CD4-positive, alpha-beta memory T cell (primary cell): ENCODE data around the gene LSM14B. TPM values are rescaled to one million over a fixed set of nuclear protein-coding genes. Genes with fewer than 3 reads are reported as not detected.

Experiments
- CTCF ChIA-PET: fragments of 350-600 bp; sonication (Branson Sonifier 250); formaldehyde crosslinking; loops from one replicate; lab custom pipeline; 2021; ENCODE audit warnings: inconsistent platforms; ENCODE audit not compliant: partially characterized antibody; lab: Charles Lee
- POLR2A ChIA-PET: fragments of 350-600 bp; sonication (Branson Sonifier 250); formaldehyde crosslinking; loops from one replicate; lab custom pipeline; 2021; ENCODE audit not compliant: partially characterized antibody; lab: Charles Lee
- DNase-seq, 5 donors: peaks; one replicate each; pipeline versions ENCODE4 v3.0.0 to v3.0.0-alpha.2; 2020 to 2022; ENCODE audit warnings: mixed read lengths in 1 of 5
- H3K27ac ChIP-seq: one replicate; pipeline ENCODE4 v1.7.0; 2013; ENCODE audit warnings: low read depth, low read length
- H3K27me3 ChIP-seq: 2 replicates; pipeline ENCODE4 v1.7.0; 2013; ENCODE audit warnings: mild to moderate bottlenecking, low read length, moderate library complexity; ENCODE audit not compliant: insufficient read depth
- H3K36me3 ChIP-seq: 2 replicates; pipeline ENCODE4 v1.7.0; 2013; ENCODE audit warnings: mild to moderate bottlenecking, low read length, moderate library complexity; ENCODE audit not compliant: insufficient read depth
- H3K4me1 ChIP-seq: 2 replicates; pipeline ENCODE4 v1.7.0; 2013; ENCODE audit warnings: mild to moderate bottlenecking, low read length, moderate library complexity; ENCODE audit not compliant: insufficient read depth
- H3K4me3 ChIP-seq, 2 donors: one replicate each; pipeline ENCODE4 v1.7.0; 2013; ENCODE audit warnings: low read length in 2 of 2, mild to moderate bottlenecking in 1 of 2
- H3K9me3 ChIP-seq, 2 donors: one replicate each; pipeline ENCODE4 v1.7.0; 2013; ENCODE audit warnings: low read length in 2 of 2, control low read depth in 1 of 2; ENCODE audit not compliant: control insufficient read depth in 1 of 2
- H3K27ac Mint-ChIP-seq, 7 donors: one replicate each; pipeline ENCODE4 v1.8.0; 2020 to 2021; ENCODE audit warnings: mixed read lengths in 7 of 7, mild to moderate bottlenecking in 6 of 7, inconsistent platforms in 3 of 7, moderate library complexity in 3 of 7
- H3K27me3 Mint-ChIP-seq, 2 donors: one replicate each; pipeline ENCODE4 v1.8.0; 2020 to 2021; ENCODE audit warnings: mixed read lengths in 2 of 2
- H3K36me3 Mint-ChIP-seq, 2 donors: one replicate each; pipeline ENCODE4 v1.8.0; 2020 to 2021; ENCODE audit warnings: mixed read lengths in 2 of 2, inconsistent platforms in 1 of 2, mild to moderate bottlenecking in 1 of 2
- H3K4me1 Mint-ChIP-seq, 4 donors: one replicate each; pipeline ENCODE4 v1.8.0; 2020 to 2021; ENCODE audit warnings: mixed read lengths in 4 of 4, mild to moderate bottlenecking in 1 of 4
- H3K4me3 Mint-ChIP-seq, 8 donors: one replicate each; pipeline ENCODE4 v1.8.0; 2020 to 2021; ENCODE audit warnings: mixed read lengths in 8 of 8, mild to moderate bottlenecking in 7 of 8, moderate library complexity in 6 of 8, inconsistent platforms in 3 of 8
- H3K9me3 Mint-ChIP-seq, 8 donors: one replicate each; pipeline ENCODE4 v1.8.0; 2020 to 2021; ENCODE audit warnings: mixed read lengths in 8 of 8, mild to moderate bottlenecking in 5 of 8, inconsistent platforms in 3 of 8, moderate library complexity in 1 of 8
- intact Hi-C: fragments of 100-400 bp; cut with micrococcal nuclease; formaldehyde crosslinking; loops from one replicate; pipeline ENCODE4 v1.15.1; 2023
- polyA plus RNA-seq, 2 donors: library from polyadenylated mRNA; unstranded; fragments of 300-500 nt; fragmentation: Illumina TruSeq; gene quantifications; one replicate each; pipeline ENCODE4 v1.2.3, GENCODE V29; 2021
- total RNA-seq, 2 experiments: library from RNA; stranded (reverse); gene quantifications; one replicate each; pipeline ENCODE4 v1.2.3, GENCODE V29; 2021

LSM14B gene
- total and polyA plus RNA-seq, 4 experiments from 2014 or later: 0.78 to 50.3 (median 24.8) TPM

GRCh38 chr20:62132421-62132820 lies 10.1 kb downstream of the LSM14B start:
- POLR2A ChIA-PET: interaction anchor here (0.9 to 3.0 kb wide), 4 partner anchors 8 to 40 kb away, joined by 3 to 13 read pairs (median 6); partner anchors contain the start of genes PSMA7 and SS18L1
- H3K4me1 ChIP-seq: peaks cover 3% of the 10 kb centered on the region
- Mint-ChIP-seq H3K4me3 (peak overlapping the region in 7 of 8 donors; percentile 33 to 74 (median 59)), H3K4me1 (peaks cover 18 to 48% (median 33%) of the 10 kb centered on the region in 4 donors), H3K9me3 (no peaks in the 10 kb centered on the region), H3K27ac (peak overlapping the region; percentile 2 to 92 (median 81)), H3K27me3 (no peaks in the 10 kb centered on the region), H3K36me3 (peaks cover 44 to 90% of the 10 kb centered on the region in 2 donors)
- H3K9me3 ChIP-seq: no peaks in the 10 kb centered on the region
- H3K36me3 ChIP-seq: peaks cover 87% of the 10 kb centered on the region
- H3K27me3 ChIP-seq: no peaks in the 10 kb centered on the region
- no peak overlapping the region for H3K27ac ChIP-seq
- H3K4me3 ChIP-seq: no peak overlapping the region
- intact Hi-C loops: no loop called here
- CTCF ChIA-PET: no interaction called here
- DNase-seq: peak in 1 of 5 donors; percentile 37

GRCh38 chr20:62133051-62133845 lies 11.0 kb downstream of the LSM14B start:
- H3K36me3 Mint-ChIP-seq: peaks cover 44 to 90% of the 10 kb centered on the region in 2 donors
- no peaks in the 10 kb centered on the region for H3K27me3 Mint-ChIP-seq
- peaks cover 3% of the 10 kb centered on the region for H3K4me1 ChIP-seq
- no peaks in the 10 kb centered on the region for H3K27me3 ChIP-seq
- H3K9me3 ChIP-seq: no peaks in the 10 kb centered on the region
- peak in 1 of 5 donors; percentile 25 for DNase-seq
- H3K9me3 Mint-ChIP-seq: no peaks in the 10 kb centered on the region
- H3K4me3 Mint-ChIP-seq: peak overlapping the region in 1 of 8 donors; percentile 31
- no peak overlapping the region for H3K27ac ChIP-seq
- POLR2A ChIA-PET: interaction anchor here (0.9 to 3.1 kb wide), 5 partner anchors 8 to 122 kb away, joined by 3 to 15 read pairs (median 6); partner anchors contain the start of genes PSMA7 and SS18L1
- intact Hi-C loops: no loop called here
- no peak overlapping the region for H3K4me3 ChIP-seq
- H3K27ac Mint-ChIP-seq: peak overlapping the region in 5 of 7 donors; percentile 52 to 81 (median 59)
- peaks cover 18 to 48% (median 31%) of the 10 kb centered on the region in 4 donors for H3K4me1 Mint-ChIP-seq
- peaks cover 87% of the 10 kb centered on the region for H3K36me3 ChIP-seq
- CTCF ChIA-PET: interaction anchor here (1.6 to 6.8 kb wide), 3 partner anchors 8 to 249 kb away, joined by 3 to 114 read pairs (median 35); no protein-coding TSS in a partner anchor

GRCh38 chr20:62133864-62134263 lies 11.6 kb downstream of the LSM14B start:
- H3K36me3 ChIP-seq: peaks cover 87% of the 10 kb centered on the region
- Mint-ChIP-seq H3K27ac (peak overlapping the region in 4 of 7 donors; percentile 39 to 77 (median 66)), H3K4me3 (peak overlapping the region in 1 of 8 donors; percentile 15), H3K4me1 (peaks cover 19 to 43% (median 29%) of the 10 kb centered on the region in 4 donors), H3K9me3 (no peaks in the 10 kb centered on the region), H3K36me3 (peaks cover 40 to 87% of the 10 kb centered on the region in 2 donors), H3K27me3 (no peaks in the 10 kb centered on the region)
- DNase-seq: no peak
- intact Hi-C loops: no loop called here
- H3K9me3 ChIP-seq: no peaks in the 10 kb centered on the region
- H3K27ac ChIP-seq: peak overlapping the region; percentile 21
- H3K4me3 ChIP-seq: no peak overlapping the region
- H3K27me3 ChIP-seq: no peaks in the 10 kb centered on the region
- ChIA-PET POLR2A (interaction anchor here (1.0 to 3.1 kb wide), 4 partner anchors 10 to 123 kb away, joined by 9 to 15 read pairs (median 14); partner anchors contain the start of genes LSM14B, PSMA7 and SS18L1), CTCF (interaction anchor here (1.6 to 6.8 kb wide), 3 partner anchors 9 to 249 kb away, joined by 3 to 114 read pairs (median 35); no protein-coding TSS in a partner anchor)
- H3K4me1 ChIP-seq: peaks cover 3% of the 10 kb centered on the region

GRCh38 chr20:62134735-62135231 lies 12.5 kb downstream of the LSM14B start:
- Mint-ChIP-seq H3K9me3 (no peaks in the 10 kb centered on the region), H3K4me3 (no peak overlapping the region), H3K27ac (peak overlapping the region in 2 of 7 donors; percentile 24 to 61), H3K36me3 (peaks cover 35 to 88% of the 10 kb centered on the region in 2 donors), H3K4me1 (peaks cover 19 to 48% (median 32%) of the 10 kb centered on the region in 4 donors), H3K27me3 (no peaks in the 10 kb centered on the region)
- H3K4me3 ChIP-seq: no peak overlapping the region
- POLR2A ChIA-PET: interaction anchor here (1.0 to 3.1 kb wide), 8 partner anchors 9 to 124 kb away, joined by 3 to 22 read pairs (median 14); partner anchors contain the start of genes LSM14B, PSMA7 and SS18L1
- peak in 1 of 5 donors; percentile 5 for DNase-seq
- peaks cover 87% of the 10 kb centered on the region for H3K36me3 ChIP-seq
- no peaks in the 10 kb centered on the region for H3K27me3 ChIP-seq
- H3K9me3 ChIP-seq: no peaks in the 10 kb centered on the region
- H3K4me1 ChIP-seq: peaks cover 3% of the 10 kb centered on the region
- intact Hi-C loops: loop anchor here (5.0 kb wide), 2 partner anchors 107 to 248 kb away; no protein-coding TSS in a partner anchor
- CTCF ChIA-PET: interaction anchor here (1.0 to 6.8 kb wide), 5 partner anchors 9 to 124 kb away, joined by 3 to 114 read pairs (median 7); partner anchors contain the start of gene TAF4
- no peak overlapping the region for H3K27ac ChIP-seq

GRCh38 chr20:62135573-62136266 lies 13.4 kb downstream of the LSM14B start:
- ChIA-PET POLR2A (interaction anchor here (1.1 to 3.1 kb wide), 7 partner anchors 9 to 125 kb away, joined by 3 to 22 read pairs (median 15); partner anchors contain the start of gene LSM14B), CTCF (interaction anchor here (0.7 to 6.8 kb wide), 13 partner anchors 9 to 125 kb away, joined by 3 to 114 read pairs (median 6); partner anchors contain the start of genes LSM14B and TAF4)
- no peaks in the 10 kb centered on the region for H3K9me3 ChIP-seq
- peaks cover 11% of the 10 kb centered on the region for H3K4me1 ChIP-seq
- Mint-ChIP-seq H3K4me1 (peaks cover 25 to 56% (median 35%) of the 10 kb centered on the region in 4 donors), H3K27ac (peak overlapping the region in 2 of 7 donors; percentile 51 to 53), H3K27me3 (no peaks in the 10 kb centered on the region), H3K4me3 (no peak overlapping the region), H3K9me3 (no peaks in the 10 kb centered on the region), H3K36me3 (peaks cover 42 to 89% of the 10 kb centered on the region in 2 donors)
- no peak overlapping the region for H3K27ac ChIP-seq
- no peaks in the 10 kb centered on the region for H3K27me3 ChIP-seq
- intact Hi-C loops: loop anchor here (2.0 to 5.0 kb wide), 3 partner anchors 69 to 247 kb away; no protein-coding TSS in a partner anchor
- no peak overlapping the region for H3K4me3 ChIP-seq
- DNase-seq: no peak
- peaks cover 88% of the 10 kb centered on the region for H3K36me3 ChIP-seq
